Stimulated activated CD8-positive, alpha-beta memory T cell treated with anti-CD3 and anti-CD28 coated beads, Interleukin-7, amount 100 ng/mL, for 1 hour (primary cell): ENCODE data around the gene EHBP1L1.

ENCODE experiments used
- DNase-seq, 2 donors: peaks; one replicate each; pipeline ENCODE4 v3.0.0-alpha.2; 2020; ENCODE audit warnings: low read depth in 2 of 2

Gene EHBP1L1

DNA sequence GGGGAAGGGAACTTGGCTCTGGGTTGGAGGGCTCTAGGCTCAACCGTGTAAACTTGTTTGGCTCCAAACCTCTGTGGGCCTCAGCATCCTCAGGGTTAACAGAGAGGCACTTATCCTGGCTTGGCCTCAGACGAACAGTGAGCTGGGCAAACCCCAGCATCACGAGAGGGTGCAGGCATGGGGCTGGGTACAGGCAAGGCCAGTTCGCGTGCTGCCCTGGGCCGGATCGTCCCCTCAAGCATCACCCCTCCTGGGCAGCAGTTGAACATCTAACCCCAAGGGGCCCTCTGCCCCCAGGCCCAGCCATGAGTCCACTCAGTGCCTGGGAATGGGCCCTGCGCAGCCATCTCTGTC lies 1.9 kb downstream of the EHBP1L1 start:
- DNase-seq, result no peak

DNA sequence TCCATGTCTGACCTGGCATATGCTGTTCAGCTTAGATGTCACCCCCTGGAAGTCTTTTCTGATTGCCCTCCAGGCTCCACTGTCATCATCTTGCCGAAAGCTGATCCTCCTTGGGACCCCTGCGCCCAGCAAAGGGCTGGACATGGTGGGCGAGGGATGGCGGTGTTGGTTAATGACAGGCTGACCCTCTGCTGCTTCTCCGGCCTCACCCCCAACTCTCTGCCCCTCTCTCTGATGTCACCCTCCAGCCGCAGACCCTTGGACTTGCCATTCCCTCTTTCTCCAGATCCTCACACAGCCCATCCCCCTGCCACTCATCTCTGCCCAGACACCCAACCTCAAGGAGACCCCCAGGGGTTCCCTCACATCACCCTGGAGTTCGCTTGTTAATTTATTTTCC lies 2.3 kb downstream of the EHBP1L1 start:
- DNase-seq, result no peak

DNA sequence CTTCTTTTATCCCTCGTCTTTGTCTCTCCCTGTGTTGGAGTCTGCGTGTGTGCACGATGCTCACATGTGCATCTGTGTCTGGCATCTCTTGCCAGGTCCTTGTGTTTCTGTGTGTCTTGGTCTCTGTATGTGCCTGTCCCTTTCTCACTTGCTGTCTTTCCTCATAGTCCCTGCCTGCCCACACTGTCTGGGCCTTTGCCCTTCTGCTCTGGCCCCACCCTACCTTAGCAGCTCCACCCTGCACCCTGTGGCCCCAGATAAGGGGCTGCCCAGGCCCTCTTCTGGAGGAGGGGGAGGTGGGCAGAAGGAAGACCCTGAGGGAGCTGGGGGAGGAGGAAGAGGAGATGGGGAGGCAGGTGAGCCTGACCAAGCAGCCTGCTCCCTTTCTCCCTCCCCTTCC lies 2.8 kb downstream of the EHBP1L1 start:
- no peak for DNase-seq

DNA sequence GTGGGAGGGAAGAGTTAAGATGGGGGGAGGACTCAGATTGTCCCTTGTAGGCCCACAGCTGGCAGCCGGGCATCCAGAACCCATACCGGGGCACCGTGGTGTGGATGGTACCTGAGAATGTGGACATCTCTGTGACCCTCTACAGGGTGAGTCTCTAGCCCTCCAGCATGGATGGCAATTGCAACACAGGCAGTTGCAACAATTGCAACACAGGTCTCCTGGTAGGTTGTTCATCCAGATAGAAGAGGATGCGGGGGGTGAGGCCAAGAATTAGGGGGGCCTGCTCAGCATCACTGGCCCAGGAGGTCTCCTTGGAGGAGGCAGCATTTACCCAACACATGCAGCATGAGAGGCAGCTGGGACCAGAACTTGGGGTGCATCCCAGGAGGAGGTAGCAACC lies 3.4 kb downstream of the EHBP1L1 start:
- DNase-seq, result no peak

DNA sequence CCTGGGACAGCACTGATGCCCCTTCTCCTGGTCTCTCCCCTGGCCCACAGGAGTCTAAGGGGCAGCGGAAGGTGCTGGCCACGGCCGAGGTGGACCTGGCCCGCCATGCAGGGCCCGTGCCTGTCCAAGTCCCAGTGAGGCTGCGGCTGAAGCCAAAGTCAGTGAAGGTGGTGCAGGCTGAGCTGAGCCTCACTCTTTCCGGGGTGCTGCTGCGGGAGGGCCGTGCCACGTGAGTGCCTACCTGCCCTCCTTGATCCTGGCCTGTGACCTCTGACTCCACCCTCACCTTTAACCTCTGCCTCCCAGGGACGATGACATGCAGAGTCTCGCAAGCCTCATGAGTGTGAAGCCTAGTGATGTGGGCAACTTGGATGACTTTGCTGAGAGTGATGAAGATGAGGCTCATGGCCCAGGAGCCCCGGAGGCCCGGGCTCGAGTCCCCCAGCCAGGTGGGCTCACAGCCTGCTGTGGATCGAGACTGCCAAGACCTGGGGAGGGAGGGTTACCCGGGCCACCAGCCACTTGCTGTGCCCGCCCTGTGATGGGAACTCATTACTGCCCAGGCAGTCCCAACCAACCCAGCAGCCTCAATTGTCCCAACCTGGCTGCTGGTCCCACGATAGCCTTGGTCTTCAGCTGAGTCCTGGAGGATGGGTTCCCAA lies 4.3 kb downstream of the EHBP1L1 start:
- DNase-seq, result no peak

DNA sequence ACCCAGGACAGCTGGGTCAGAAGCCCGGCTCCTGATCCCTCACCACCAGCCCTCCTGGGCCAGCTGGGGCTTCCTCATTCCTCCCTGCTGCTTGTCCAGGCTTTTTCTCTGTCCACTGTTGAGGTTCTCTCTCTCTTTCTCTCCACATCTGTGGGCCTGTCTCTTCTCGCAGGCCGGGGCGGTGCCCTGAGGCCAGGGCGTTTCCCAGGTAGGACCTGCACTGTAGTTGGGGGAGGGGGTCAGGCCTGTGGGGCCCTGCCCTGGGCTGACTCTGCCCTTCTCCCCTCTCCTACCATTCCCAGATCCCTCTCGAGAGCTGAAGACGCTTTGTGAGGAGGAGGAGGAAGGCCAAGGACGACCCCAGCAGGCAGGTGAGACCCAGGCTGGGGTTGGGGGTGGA lies 4.9 kb downstream of the EHBP1L1 start:
- no peak for DNase-seq

DNA sequence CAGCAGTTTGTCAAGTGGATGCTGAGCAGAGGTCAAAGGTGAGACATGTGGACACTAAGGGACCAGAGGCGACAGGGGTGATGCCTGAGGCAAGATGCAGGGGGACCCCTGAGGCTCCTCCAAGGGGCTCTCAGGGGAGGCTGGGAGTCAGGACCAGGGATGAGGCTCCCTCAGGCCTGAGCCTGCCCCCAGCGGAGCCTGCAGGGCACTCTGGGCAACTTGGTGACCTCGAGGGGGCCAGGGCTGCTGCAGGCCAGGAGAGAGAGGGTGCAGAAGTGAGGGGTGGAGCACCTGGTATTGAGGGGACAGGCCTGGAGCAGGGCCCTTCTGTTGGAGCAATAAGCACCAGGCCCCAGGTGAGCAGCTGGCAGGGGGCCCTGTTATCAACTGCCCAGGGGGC lies 6.1 kb downstream of the EHBP1L1 start:
- DNase-seq, result no peak

DNA sequence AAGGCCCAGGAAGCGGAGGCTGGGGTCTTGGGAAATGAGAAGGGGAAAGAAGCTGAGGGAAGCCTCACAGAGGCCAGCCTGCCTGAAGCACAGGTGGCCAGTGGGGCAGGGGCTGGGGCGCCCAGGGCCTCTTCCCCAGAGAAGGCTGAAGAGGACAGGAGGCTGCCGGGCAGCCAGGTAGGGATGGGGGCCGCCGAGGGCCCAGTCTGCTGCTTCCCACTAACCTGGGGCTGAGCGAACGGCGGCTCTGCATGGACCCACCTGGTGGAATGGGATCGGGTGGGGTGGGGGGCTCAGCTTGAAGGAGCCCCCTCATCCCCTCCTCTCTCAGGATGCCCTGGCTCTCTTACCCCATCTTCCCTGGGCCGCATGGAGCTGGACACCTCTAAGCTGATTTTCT lies 7.7 kb downstream of the EHBP1L1 start:
- DNase-seq, result no peak

DNA sequence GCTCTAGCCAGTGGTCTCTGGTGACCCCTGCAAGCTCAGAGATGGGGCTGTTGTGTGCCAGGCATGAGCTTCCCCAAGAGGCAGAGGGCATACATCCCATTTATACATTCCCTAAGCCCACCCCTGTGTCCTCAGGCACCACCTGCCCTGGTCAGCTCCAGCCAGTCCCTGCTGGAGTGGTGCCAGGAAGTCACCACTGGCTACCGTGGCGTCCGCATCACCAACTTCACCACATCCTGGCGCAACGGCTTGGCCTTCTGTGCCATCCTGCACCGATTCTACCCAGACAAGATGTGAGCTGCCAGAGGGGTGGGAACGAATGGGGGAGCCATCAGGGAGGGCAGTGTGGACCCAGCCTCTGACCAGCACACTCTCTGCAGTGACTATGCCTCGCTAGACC lies 8.3 kb downstream of the EHBP1L1 start:
- no peak for DNase-seq

DNA sequence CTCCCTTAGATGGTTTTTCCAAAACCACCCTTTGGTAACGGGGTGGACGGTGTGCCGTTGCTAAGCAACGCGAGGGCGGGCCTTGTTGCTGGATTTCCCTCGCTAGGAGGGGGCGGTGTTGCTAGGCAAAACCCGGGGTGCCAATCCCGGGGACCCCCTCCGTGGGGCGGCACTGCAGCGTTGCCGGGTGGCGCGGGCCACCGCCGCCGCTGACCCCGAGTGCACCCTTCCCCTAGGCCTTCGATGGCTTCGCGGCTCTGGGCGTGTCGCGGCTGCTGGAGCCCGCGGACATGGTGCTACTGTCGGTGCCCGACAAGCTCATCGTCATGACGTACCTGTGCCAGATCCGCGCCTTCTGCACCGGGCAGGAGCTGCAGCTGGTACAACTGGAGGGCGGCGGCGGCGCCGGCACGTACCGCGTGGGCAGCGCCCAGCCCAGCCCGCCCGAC lies 8.9 kb downstream of the EHBP1L1 start:
- DNase-seq, result no peak

DNA sequence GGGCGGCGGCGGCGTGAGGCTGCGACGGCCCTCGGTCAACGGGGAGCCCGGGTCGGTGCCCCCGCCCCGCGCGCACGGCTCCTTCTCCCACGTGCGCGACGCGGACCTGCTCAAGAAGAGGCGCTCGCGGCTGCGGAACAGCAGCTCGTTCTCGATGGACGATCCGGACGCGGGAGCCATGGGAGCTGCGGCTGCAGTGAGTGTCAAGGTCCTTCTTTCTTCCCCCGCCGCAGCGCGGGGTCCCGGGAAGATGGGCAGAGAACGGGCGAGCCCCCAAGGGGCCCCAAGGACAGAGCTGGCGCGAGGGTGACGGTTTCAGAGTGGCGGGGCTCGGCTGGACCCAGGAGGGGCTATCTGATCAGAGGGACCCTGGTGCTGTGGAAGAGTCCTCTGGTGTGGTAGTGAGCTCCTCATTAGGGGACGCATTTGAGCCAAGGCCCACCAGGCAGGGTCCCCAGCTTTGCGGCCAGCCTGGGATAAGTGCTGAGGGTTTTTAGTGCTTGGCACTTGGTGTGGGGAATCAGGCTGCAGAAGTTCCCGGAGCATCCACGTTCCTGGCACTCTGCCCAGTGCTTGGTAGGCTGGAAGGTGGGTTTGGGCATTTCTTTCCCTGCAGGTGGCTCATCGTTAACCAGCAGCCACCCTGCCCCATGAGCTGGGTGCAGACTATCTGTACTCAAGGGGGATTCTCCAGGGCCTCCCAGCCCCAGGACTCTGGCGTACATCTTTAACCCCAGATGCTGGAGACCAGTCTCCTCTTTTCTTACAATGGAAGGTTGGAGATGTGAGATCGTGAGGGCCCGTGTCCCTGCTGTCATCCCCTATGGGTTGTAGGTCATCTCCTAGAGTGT lies 9.8 kb downstream of the EHBP1L1 start:
- no peak for DNase-seq

DNA sequence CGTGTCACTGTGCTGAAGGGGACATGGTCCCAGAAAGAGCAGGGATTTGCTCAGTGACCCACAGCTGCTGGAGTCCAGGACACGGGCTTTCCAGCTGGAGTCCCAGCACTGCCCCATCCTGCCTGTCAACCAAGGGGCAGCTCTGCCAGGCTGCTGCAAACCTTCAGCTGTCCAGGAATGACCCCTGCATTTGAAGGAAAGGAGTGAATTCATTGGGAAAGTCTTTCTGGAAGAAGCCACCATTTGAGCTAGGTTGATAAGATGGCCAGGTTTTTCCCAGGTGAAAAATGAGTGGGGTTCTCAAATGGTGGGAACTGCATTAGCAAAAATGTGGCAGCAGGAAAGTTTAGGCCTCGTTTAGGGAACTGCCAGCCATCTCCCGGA lies 10.4 kb downstream of the EHBP1L1 start:
- DNase-seq, result no peak

DNA sequence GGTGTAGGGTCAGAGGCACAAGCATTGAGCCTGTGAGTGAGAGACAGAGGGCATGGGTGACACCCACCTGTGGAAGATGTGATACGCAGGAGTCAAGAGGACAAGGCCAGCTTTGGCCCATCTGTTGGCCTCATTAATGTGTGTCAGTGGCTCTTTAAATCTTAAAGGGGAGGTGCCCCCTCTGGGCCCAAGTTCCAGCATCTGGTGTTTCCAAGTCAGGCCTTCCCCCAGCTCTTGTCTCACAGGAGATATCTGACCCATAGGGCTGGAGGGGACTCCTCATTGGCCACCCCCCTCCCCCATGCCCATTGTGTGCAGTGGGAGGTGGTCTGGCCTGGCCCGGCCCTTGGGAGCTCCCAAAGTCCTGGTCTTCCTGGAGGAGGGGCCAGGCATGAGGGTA lies 10.8 kb downstream of the EHBP1L1 start:
- DNase-seq, result no peak

DNA sequence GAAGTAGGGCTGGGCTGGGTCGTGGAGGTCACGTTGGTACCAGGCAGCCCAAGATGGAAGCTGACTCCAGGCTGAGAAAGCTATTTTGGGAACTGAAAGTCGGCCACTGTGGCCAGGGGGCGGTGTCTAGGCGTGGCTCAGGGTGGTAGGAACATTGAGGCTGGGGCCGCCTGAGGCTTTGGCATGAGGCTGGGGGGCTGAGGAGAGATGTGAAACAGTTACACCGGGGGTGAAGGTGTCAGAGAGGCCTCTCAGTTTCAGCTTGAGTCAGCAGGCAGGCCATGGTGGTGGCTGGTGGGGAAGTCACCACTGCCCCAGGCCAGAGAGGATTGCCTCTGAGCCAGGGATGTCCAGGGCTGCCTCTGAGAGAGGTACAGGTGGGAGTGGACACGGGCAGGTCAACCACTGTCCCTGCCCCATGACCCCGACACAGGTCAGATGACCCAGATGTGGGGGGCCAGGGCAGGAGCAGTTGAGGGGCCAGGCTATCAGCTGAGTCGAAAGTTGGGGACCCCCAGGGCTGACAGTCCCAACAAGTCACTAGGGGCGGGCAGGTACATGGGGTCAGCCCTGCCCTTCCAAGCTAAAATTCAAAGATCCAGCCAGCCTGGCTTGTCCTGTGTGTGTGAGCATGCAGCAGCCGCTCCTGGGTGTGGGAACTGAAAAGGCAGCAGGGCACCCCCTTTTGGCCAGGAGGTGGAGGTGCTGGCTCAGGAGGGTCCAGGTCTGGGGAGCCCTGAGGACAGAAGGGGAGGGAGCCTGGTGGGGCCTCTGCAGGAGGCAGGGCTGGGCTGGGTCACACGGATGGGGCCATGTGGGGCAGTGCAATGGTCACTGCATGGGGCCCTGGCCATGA lies 12.6 kb downstream of the EHBP1L1 start:
- DNase-seq, result peak in 1 of 2 donors; percentile 52

DNA sequence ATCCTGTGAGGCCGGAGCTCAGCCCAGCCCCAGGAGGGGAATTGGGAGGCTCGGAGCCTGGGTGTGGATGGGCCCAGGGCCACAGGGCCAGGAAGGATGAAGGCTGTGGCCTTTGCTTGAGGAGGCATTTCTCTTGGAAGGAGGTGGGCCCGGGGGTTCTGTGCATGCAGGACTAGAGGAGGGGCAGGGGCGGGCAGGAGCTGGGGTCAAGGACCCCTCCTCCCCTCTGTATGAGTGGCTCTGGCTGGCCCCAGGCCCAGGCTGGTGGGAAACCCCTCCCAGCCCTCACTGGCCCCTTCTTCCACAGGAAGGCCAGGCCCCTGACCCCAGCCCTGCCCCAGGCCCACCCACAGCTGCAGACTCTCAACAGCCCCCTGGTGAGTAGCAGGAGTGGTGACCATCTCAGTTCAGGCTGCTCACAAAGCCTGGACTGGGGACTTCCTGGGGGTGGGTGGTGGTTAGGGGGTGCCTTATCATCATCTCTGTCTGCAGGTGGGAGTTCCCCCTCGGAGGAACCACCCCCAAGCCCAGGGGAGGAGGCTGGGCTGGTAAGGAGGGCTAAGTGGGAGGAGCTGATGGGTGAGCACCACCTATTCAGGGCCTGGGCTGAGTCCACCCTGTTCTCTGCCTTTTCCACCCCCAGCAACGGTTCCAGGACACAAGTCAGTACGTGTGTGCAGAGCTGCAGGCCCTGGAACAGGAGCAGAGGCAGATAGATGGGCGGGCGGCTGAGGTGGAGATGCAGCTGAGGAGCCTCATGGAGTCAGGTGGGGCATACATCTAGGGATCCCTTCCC lies 13.8 kb downstream of the EHBP1L1 start:
- DNase-seq, result no peak

DNA sequence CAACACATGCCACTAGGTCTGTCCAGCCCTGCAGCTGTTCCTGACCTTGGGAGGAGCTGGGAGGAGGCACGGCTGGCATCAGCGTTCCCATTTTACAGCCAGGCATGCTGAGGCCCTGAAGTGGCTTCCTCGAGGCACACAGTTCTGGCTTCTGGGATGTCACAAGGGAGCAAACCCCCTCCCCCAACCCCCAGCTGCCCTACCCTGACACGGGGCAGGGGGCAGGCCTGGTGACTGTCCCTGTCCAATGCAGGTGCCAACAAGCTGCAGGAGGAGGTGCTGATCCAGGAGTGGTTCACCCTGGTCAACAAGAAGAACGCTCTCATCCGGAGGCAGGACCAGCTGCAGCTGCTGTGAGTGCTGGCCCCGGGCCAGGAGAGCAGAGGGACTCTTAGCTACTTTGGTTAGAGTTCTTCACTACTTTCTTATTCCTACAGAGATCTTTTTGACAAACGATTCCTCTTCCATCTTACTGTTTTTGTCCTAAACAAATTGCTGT lies 14.4 kb downstream of the EHBP1L1 start:
- no peak for DNase-seq

DNA sequence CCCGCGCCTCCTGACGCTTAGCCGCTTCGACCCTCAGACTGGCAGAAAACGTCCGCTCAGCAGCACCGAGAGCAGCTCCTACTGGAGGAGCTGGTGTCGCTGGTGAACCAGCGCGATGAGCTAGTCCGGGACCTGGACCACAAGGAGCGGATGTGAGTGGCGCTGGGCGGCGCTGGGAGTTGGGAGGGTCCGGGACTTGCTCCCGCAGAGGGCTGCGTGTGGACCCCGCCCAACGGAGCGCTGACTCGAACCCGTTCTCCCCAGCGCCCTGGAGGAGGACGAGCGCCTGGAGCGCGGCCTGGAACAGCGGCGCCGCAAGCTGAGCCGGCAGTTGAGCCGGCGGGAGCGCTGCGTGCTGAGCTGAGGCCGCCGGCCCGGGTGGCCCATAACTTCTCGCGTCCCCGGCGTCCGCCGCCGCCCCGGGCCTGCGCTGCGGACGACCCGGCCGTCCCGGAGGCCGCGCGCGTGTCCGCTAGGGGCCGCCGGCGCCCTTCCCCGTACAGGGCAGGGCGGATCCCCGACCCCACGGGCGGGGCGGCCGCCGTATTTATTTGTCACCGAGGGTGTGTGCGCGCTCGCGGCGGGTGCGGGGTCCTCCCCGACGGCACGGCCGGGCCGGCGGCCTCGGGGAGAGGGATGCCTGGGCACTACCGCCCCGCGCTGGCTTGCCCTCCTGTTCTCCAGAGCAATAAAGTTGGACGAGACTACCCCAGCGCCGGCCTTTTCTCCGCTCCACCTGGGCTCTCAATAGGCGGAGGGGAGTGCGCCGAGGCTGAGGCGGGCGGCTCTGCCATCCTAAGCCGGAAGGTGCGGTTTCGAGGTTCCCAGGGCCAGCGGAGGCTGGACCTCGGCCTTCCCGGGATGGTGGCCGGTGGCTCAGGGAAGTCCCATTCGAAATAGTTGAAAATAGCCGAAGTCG lies 16.3 kb downstream of the EHBP1L1 start:
- no peak for DNase-seq

DNA sequence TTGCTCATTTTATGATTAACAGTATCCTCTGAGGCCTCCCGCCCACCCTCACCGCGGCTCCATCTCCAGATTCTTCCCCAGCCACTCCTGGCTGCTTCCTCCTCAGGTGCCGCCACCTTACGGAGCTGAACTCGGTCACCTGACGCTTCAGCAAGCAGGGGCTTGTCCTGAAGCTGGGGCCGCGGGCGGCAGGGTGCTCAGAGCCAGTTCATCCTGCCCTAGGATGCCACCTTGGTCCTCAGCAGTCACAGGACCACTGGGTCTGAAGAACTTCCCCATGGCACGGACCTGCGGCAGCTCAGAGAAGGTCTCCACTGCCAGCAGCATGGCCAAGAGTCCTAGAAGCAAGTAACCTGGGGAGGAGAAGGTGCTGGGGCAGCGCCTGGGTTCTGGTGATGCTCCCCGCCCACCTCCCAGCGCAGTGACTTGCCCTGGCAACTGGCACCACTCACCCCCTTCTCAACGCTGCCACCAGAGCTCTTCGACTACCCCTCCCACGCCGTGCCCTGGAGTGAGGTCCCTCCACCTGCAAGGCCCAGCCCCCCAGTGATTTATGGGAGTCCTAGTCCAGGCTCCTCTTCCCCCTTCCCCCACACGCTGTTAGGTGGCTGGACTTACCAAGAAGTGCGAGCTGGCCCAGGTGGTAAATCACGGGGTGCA lies 17.1 kb downstream of the EHBP1L1 start:
- no peak for DNase-seq

DNA sequence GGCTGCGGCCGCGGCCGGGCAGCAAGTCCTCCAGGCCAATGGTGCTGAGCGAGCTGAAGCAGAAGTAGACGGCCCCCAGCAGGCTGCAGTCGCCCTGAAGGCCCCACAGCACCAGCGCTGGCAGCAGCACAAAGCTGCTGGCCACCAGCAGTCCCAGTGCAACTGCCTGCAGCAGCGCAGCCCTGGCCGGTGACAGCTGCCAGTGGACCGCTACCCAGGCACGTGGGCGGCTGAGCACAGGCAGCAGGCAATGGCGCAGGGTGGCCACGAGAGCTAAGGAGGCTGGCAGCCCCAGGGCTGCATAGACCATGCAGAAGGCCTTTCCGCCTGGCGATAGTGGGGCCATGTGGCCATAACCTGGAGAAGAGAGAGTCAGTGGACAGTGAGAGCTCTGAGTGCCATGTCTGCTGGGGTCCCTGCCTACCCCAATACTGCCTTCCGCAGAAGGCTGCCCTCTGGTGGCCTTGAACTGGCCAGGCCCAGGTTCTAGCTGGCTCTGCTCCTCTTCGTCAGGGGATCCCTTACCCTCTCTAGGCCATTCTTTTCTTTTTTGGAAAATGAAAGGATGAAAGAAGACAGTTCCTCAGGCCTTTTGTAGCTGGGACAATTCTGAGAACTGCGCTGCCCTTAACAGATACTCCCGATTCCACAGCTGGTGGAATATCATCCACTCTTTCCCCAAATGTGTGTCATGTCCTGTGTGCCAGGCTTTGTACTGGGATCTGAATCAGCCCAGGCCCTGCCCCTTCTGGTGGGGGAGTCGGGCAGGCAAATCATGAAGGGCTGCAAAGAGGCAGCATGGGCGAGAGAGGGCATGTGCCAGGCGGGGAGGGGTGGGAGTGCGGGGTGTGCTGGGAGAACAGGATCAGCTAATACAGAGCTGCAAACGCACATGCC lies 17.9 kb downstream of the EHBP1L1 start:
- DNase-seq, result no peak
